Uterus (tissue), 4 donors: ENCODE results near the gene SFMBT2. TPM values are rescaled to one million over a fixed set of nuclear protein-coding genes. Genes with fewer than 3 reads are reported as not detected.

Experiments
- DNase-seq, 2 donors: peaks; one replicate each; pipeline ENCODE4 v3.0.0-alpha.2; 2019 to 2020
- H3K27ac ChIP-seq, 2 donors: fragments of 200-600 bp; sonication (generic); 1 replicate in 1 of 2; 2 replicates in 1 of 2; pipeline ENCODE4 v1.5.1; 2016 to 2018
- H3K27me3 ChIP-seq, 2 donors: fragments of 200-600 bp; sonication (generic); one replicate each; pipeline ENCODE4 v1.5.1; 2018 to 2019; ENCODE audit warnings: control low read depth in 1 of 2
- H3K36me3 ChIP-seq, 2 donors: fragments of 200-600 bp; sonication (generic); one replicate each; pipeline ENCODE4 v1.5.1; 2019; ENCODE audit warnings: control low read depth in 1 of 2
- H3K4me1 ChIP-seq, 2 donors: fragments of 200-600 bp; sonication (generic); one replicate each; pipeline ENCODE4 v1.5.1; 2018 to 2019; ENCODE audit warnings: control low read depth in 1 of 2
- H3K4me3 ChIP-seq, 2 donors: fragments of 200-600 bp; sonication (generic); 1 replicate in 1 of 2; 2 replicates in 1 of 2; pipeline ENCODE4 v1.5.1; 2018 to 2019; ENCODE audit warnings: mild to moderate bottlenecking in 1 of 2
- H3K9me3 ChIP-seq, 2 donors: fragments of 200-600 bp; sonication (generic); one replicate each; pipeline ENCODE4 v1.5.1; 2019; ENCODE audit warnings: control low read depth in 1 of 2
- POLR2A ChIP-seq, 2 donors: fragments of 450-650 bp; IDR thresholded peaks; one replicate each; pipeline ENCODE4 v1.6.1; 2016; ENCODE audit warnings: antibody characterized with exemption in 2 of 2, mild to moderate bottlenecking in 1 of 2, moderate library complexity in 1 of 2
- intact Hi-C: fragments of 100-400 bp; cut with DNase I; formaldehyde crosslinking; loops from one replicate; pipeline ENCODE4 v1.15.1; 2023; ENCODE audit warnings: low total_unique reads
- total RNA-seq, 4 donors: library from RNA; depleted of rRNA in 3 of 4; stranded (reverse); fragments of >200 nt in 3 of 4; gene quantifications; one replicate each; pipeline versions ENCODE4 v1.1.0 to v1.2.4, GENCODE V29; 2014 to 2023
- TF ChIP-seq, protein P1 (sequence below), 4 experiments: fragments of 200-600 bp in 2 of 4; fragments of 450-650 bp in 2 of 4; sonication (generic) in 2 of 4; IDR thresholded peaks; one replicate each; pipeline ENCODE4 v1.5.1; 2016 to 2019; ENCODE audit warnings: antibody characterized with exemption in 4 of 4, mild to moderate bottlenecking in 2 of 4, moderate library complexity in 1 of 4
- donor health status: DM: yes; HTN: yes; CAD: no.

Gene SFMBT2
- total RNA-seq, 4 donors from 2014 or later = 7.7 to 23.4 (median 14.7) TPM

DNA sequence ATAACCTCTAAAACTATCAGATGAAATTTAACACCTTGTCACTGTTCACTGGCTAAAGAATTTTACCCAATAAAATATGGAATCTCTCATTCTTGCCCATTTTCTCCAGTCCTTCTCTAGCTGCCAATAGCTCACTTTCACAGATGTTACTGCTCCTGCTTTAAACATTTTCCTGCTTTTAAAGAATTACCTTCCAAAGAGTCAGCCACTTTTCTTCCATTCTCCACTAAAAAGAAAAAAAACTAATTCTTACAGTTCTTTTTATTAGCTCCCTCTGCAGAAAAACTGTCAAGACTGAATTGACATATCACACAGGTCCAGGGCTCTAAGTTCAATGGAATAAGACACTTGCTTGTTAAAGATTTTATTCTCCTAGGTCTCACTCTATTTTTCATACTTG, 114.8 kb downstream of the SFMBT2 start:
- H3K9me3 ChIP-seq = no peaks in the 10 kb centered on the region
- TF ChIP-seq, protein P1, sequence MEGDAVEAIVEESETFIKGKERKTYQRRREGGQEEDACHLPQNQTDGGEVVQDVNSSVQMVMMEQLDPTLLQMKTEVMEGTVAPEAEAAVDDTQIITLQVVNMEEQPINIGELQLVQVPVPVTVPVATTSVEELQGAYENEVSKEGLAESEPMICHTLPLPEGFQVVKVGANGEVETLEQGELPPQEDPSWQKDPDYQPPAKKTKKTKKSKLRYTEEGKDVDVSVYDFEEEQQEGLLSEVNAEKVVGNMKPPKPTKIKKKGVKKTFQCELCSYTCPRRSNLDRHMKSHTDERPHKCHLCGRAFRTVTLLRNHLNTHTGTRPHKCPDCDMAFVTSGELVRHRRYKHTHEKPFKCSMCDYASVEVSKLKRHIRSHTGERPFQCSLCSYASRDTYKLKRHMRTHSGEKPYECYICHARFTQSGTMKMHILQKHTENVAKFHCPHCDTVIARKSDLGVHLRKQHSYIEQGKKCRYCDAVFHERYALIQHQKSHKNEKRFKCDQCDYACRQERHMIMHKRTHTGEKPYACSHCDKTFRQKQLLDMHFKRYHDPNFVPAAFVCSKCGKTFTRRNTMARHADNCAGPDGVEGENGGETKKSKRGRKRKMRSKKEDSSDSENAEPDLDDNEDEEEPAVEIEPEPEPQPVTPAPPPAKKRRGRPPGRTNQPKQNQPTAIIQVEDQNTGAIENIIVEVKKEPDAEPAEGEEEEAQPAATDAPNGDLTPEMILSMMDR (IDR thresholded peaks at IDR 0.05) = no peak
- no peak for TF ChIP-seq POLR2A (IDR thresholded peaks at IDR 0.05)
- H3K36me3 ChIP-seq = no peaks in the 10 kb centered on the region
- peaks cover 2 to 3% of the 10 kb centered on the region in 2 donors for H3K4me1 ChIP-seq
- H3K4me3 ChIP-seq = no peak overlapping the region
- DNase-seq = no peak
- intact Hi-C loops = no loop called here
- H3K27ac ChIP-seq = peak overlapping the region in 1 of 2 donors; percentile 7
- H3K27me3 ChIP-seq = no peaks in the 10 kb centered on the region

- Histone ChIP-seq H3K27me3 (no peaks in the 10 kb centered on the region), H3K9me3 (no peaks in the 10 kb centered on the region), H3K36me3 (no peaks in the 10 kb centered on the region), H3K4me1 (no peaks in the 10 kb centered on the region), H3K27ac (no peak overlapping the region), H3K4me3 (no peak overlapping the region)
- TF ChIP-seq, protein P1 (IDR thresholded peaks at IDR 0.05) = no peak
- TF ChIP-seq POLR2A (IDR thresholded peaks at IDR 0.05) = no peak
- intact Hi-C loops = no loop called here
- no peak for DNase-seq
Measured at GRCh38 chr10:7293378-7293920, 117.4 kb downstream of the SFMBT2 start.

DNA sequence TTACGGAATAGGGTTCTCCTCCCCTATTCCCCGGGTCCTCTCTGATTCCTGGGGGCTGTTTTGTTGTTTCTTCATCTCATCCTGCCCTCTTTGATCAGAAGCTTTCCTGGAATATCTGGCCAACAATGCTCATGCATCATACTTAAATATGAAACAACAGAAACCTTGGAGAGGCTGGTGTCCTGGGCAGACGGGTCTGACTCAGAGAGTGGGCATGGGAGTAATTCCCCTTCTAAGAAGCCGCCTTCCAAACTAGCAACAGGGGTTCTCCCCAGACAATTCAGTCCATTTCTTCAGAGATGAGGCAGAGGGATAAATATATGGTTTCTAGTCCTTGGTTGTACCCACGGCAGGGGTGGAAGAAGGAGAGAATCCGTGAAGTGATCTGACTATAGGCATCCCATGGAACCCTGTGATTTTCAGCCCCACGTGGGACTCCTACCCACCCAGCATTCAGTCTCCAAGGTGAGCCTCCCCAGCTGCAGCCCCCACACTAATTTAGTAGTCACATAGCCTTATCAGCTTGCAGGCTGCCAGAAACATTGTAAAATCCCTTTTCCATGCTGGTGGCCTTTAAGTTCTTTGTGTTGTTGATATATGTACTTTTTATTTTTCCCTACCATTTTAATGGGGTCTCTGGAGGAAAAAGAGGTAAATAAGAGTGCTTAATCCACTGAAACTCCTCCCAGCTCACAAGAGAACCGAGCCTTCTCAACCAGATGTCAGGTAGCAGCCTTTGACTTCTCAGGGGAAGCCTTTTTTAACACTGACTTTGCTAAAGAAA, 119.2 kb downstream of the SFMBT2 start:
- DNase-seq = no peak
- intact Hi-C loops = no loop called here
- no peak overlapping the region for H3K27ac ChIP-seq
- H3K4me1 ChIP-seq = no peaks in the 10 kb centered on the region
- no peak overlapping the region for H3K4me3 ChIP-seq
- TF ChIP-seq, protein P1 (IDR thresholded peaks at IDR 0.05) = no peak
- TF ChIP-seq POLR2A (IDR thresholded peaks at IDR 0.05) = no peak
- H3K27me3 ChIP-seq = no peaks in the 10 kb centered on the region
- no peaks in the 10 kb centered on the region for H3K9me3 ChIP-seq
- no peaks in the 10 kb centered on the region for H3K36me3 ChIP-seq

- Histone ChIP-seq H3K36me3 (no peaks in the 10 kb centered on the region), H3K27ac (no peak overlapping the region), H3K9me3 (no peaks in the 10 kb centered on the region), H3K27me3 (no peaks in the 10 kb centered on the region), H3K4me3 (no peak overlapping the region), H3K4me1 (no peaks in the 10 kb centered on the region)
- no peak for DNase-seq
- no peak for TF ChIP-seq POLR2A (IDR thresholded peaks at IDR 0.05)
- TF ChIP-seq, protein P1 (IDR thresholded peaks at IDR 0.05) = no peak
- intact Hi-C loops = no loop called here
Measured at GRCh38 chr10:7288060-7288690, 122.7 kb downstream of the SFMBT2 start.

GRCh38 chr10:7287377-7287776, 123.5 kb downstream of the SFMBT2 start:
- H3K36me3 ChIP-seq = no peaks in the 10 kb centered on the region
- no peak for DNase-seq
- H3K27me3 ChIP-seq = no peaks in the 10 kb centered on the region
- no peak overlapping the region for H3K27ac ChIP-seq
- intact Hi-C loops = no loop called here
- H3K4me3 ChIP-seq = no peak overlapping the region
- no peaks in the 10 kb centered on the region for H3K4me1 ChIP-seq
- H3K9me3 ChIP-seq = no peaks in the 10 kb centered on the region
- no peak for TF ChIP-seq POLR2A (IDR thresholded peaks at IDR 0.05)
- TF ChIP-seq, protein P1 (IDR thresholded peaks at IDR 0.05) = no peak
